Keratinocyte (primary cell): ENCODE data around the gene RBPJ. TPM values are rescaled to one million over a fixed set of nuclear protein-coding genes. Genes with fewer than 3 reads are reported as not detected.

Source experiments
- DNase-seq: peaks from one replicate; pipeline ENCODE4 v3.0.0-alpha.2; 2011; ENCODE audit warnings: low read depth, missing footprints, low spot score
- FAIRE-seq: peaks from 2 replicates; lab custom pipeline; 2011; peaks lifted over from hg19 to GRCh38; lab: Jason Lieb, UNC
- H2AFZ ChIP-seq: 2 replicates; pipeline ENCODE4 v1.6.0; 2012; ENCODE audit warnings: low read length, control low read depth, inconsistent platforms; ENCODE audit not compliant: control insufficient read depth
- H3K27ac ChIP-seq: 2 replicates; pipeline ENCODE4 v1.5.1; 2011; ENCODE audit warnings: low read length; ENCODE audit not compliant: control insufficient read depth, insufficient read depth
- H3K27me3 ChIP-seq: 3 replicates; pipeline ENCODE4 v1.6.0; 2011; ENCODE audit warnings: low read length; ENCODE audit not compliant: control insufficient read depth, insufficient read depth; ENCODE audit errors: extremely low read depth
- H3K36me3 ChIP-seq, 2 experiments: 2 replicates in 1 of 2; 3 replicates in 1 of 2; pipeline ENCODE4 v1.5.1; 2011; ENCODE audit warnings: low read length in 2 of 2, mild to moderate bottlenecking in 1 of 2; ENCODE audit not compliant: control insufficient read depth in 2 of 2, insufficient read depth in 2 of 2; ENCODE audit errors: extremely low read depth in 1 of 2
- H3K4me1 ChIP-seq: 3 replicates; pipeline ENCODE4 v1.5.1; 2011; ENCODE audit warnings: low read length; ENCODE audit not compliant: control insufficient read depth, insufficient read depth; ENCODE audit errors: extremely low read depth
- H3K4me2 ChIP-seq: 3 replicates; pipeline ENCODE4 v1.6.0; 2011; ENCODE audit warnings: low read depth, low read length; ENCODE audit not compliant: control insufficient read depth, insufficient read depth; ENCODE audit errors: extremely low read depth
- H3K4me3 ChIP-seq, 3 experiments: fragments of 200-600 bp in 1 of 3; sonication (generic) in 1 of 3; 2 replicates in 2 of 3; 3 replicates in 1 of 3; pipeline ENCODE4 v1.5.1; 2011 to 2016; ENCODE audit warnings: low read length in 3 of 3, mild to moderate bottlenecking in 3 of 3, control low read depth in 2 of 3, inconsistent platforms in 1 of 3, low read depth in 1 of 3, mixed read lengths in 1 of 3, mixed run types in 1 of 3, moderate library complexity in 1 of 3; ENCODE audit not compliant: control insufficient read depth in 2 of 3, insufficient read depth in 2 of 3; ENCODE audit errors: extremely low read depth in 1 of 3
- H3K79me2 ChIP-seq: 2 replicates; pipeline ENCODE4 v1.6.0; 2012; ENCODE audit warnings: low read length; ENCODE audit not compliant: control insufficient read depth, insufficient read depth
- H3K9ac ChIP-seq: 3 replicates; pipeline ENCODE4 v1.6.0; 2011; ENCODE audit warnings: low read length; ENCODE audit not compliant: control insufficient read depth, insufficient read depth; ENCODE audit errors: extremely low read depth
- H3K9me1 ChIP-seq: 3 replicates; pipeline ENCODE4 v1.6.0; 2011; ENCODE audit warnings: low read length; ENCODE audit not compliant: control insufficient read depth, insufficient read depth; ENCODE audit errors: extremely low read depth
- H3K9me3 ChIP-seq: 2 replicates; pipeline ENCODE4 v1.5.1; 2012; ENCODE audit warnings: low read depth, low read length; ENCODE audit not compliant: control insufficient read depth
- H4K20me1 ChIP-seq: 3 replicates; pipeline ENCODE4 v1.6.0; 2011; ENCODE audit warnings: low read length; ENCODE audit not compliant: control insufficient read depth, insufficient read depth; ENCODE audit errors: extremely low read depth
- EZH2 ChIP-seq: IDR thresholded peaks from one replicate; pipeline ENCODE4 v1.6.1; 2012; ENCODE audit warnings: inconsistent platforms, mild to moderate bottlenecking, low read length, moderate library complexity
- dilution Hi-C: fragments of 300-500 bp; cut with MboI; formaldehyde crosslinking; loops from one replicate; pipeline ENCODE4 v1.7.0; 2020; ENCODE audit warnings: low sequenced_read_pairs; ENCODE audit not compliant: extremely low pct_ligation_motif_present
- polyA plus RNA-seq, 5 experiments: library from polyadenylated mRNA; depleted of rRNA in 3 of 5; stranded (reverse) in 3 of 5; stranded (forward) in 1 of 5; unstranded in 1 of 5; fragments of >200 nt; gene quantifications; 1 replicate in 1 of 5; 2 replicates in 3 of 5; 3 replicates in 1 of 5; pipeline versions ENCODE4 v1.2.1 to v1.2.3, GENCODE V29; 2011 to 2012; ENCODE audit warnings: missing spikeins in 2 of 5, low read depth in 1 of 5, low replicate concordance in 1 of 5
- TF ChIP-seq, protein P1 (sequence below), 3 experiments: IDR thresholded peaks in 1 of 3; conservative IDR thresholded peaks in 1 of 3; optimal IDR thresholded peaks in 1 of 3; 2 replicates in 2 of 3; 3 replicates in 1 of 3; pipeline versions ENCODE3 to v1.5.1; 2011; ENCODE audit warnings: low read length in 3 of 3, mild to moderate bottlenecking in 3 of 3, moderate library complexity in 2 of 3, control low read depth in 1 of 3, inconsistent platforms in 1 of 3; ENCODE audit not compliant: insufficient read depth in 2 of 3; ENCODE audit errors: extremely low read depth in 1 of 3

The RBPJ gene
- polyA plus RNA-seq, 1 donor (not counting 4 experiments of a cell fraction or from before 2014, with no cell fraction given), result 38.0 TPM

GRCh38 chr4:26367811-26368210, 47.0 kb downstream of the RBPJ start:
- DNase-seq (no peak), FAIRE-seq (no peak)
- Histone ChIP-seq H2AFZ (no peak overlapping the region), H3K27me3 (no peaks in the 10 kb centered on the region), H3K4me2 (no peak overlapping the region), H3K9ac (no peak overlapping the region), H3K4me1 (peaks cover 12% of the 10 kb centered on the region), H4K20me1 (peaks cover 4% of the 10 kb centered on the region), H3K9me3 (no peaks in the 10 kb centered on the region), H3K79me2 (peaks cover 4% of the 10 kb centered on the region), H3K4me3 (no peak overlapping the region), H3K9me1 (peaks cover 3% of the 10 kb centered on the region), H3K36me3 (no peaks in the 10 kb centered on the region), H3K27ac (no peak overlapping the region)
- TF ChIP-seq, protein P1, sequence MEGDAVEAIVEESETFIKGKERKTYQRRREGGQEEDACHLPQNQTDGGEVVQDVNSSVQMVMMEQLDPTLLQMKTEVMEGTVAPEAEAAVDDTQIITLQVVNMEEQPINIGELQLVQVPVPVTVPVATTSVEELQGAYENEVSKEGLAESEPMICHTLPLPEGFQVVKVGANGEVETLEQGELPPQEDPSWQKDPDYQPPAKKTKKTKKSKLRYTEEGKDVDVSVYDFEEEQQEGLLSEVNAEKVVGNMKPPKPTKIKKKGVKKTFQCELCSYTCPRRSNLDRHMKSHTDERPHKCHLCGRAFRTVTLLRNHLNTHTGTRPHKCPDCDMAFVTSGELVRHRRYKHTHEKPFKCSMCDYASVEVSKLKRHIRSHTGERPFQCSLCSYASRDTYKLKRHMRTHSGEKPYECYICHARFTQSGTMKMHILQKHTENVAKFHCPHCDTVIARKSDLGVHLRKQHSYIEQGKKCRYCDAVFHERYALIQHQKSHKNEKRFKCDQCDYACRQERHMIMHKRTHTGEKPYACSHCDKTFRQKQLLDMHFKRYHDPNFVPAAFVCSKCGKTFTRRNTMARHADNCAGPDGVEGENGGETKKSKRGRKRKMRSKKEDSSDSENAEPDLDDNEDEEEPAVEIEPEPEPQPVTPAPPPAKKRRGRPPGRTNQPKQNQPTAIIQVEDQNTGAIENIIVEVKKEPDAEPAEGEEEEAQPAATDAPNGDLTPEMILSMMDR (optimal IDR thresholded peaks at IDR 0.05 in 1 of 3, IDR thresholded peaks at IDR 0.05 in 1 of 3, conservative IDR thresholded peaks at IDR 0.05 in 1 of 3; ENCODE audit: extremely low read depth in 1 of 3, insufficient read depth in 2 of 3, low read length in 3 of 3), result no peak
- TF ChIP-seq EZH2, result no peak
- dilution Hi-C loops, result no loop called here

- DNase-seq (no peak), FAIRE-seq (no peak)
- dilution Hi-C loops, result no loop called here
- H3K9me3 ChIP-seq, result no peaks in the 10 kb centered on the region
- H3K79me2 ChIP-seq, result peaks cover 4% of the 10 kb centered on the region
- H3K4me1 ChIP-seq, result peaks cover 17% of the 10 kb centered on the region
- TF ChIP-seq, protein P1 (optimal IDR thresholded peaks at IDR 0.05 in 1 of 3, IDR thresholded peaks at IDR 0.05 in 1 of 3, conservative IDR thresholded peaks at IDR 0.05 in 1 of 3; ENCODE audit: extremely low read depth in 1 of 3, insufficient read depth in 2 of 3, low read length in 3 of 3), result no peak
- TF ChIP-seq EZH2, result no peak
- no peaks in the 10 kb centered on the region for H3K36me3 ChIP-seq
- H3K4me2 ChIP-seq, result no peak overlapping the region
- H3K9me1 ChIP-seq, result peaks cover 3% of the 10 kb centered on the region
- H3K27ac ChIP-seq, result no peak overlapping the region
- H4K20me1 ChIP-seq, result peaks cover 8% of the 10 kb centered on the region
- H3K9ac ChIP-seq, result no peak overlapping the region
- no peak overlapping the region for H2AFZ ChIP-seq
- no peaks in the 10 kb centered on the region for H3K27me3 ChIP-seq
- no peak overlapping the region for H3K4me3 ChIP-seq
Observed at GRCh38 chr4:26368685-26369084, 47.9 kb downstream of the RBPJ start.
